DOHH2 (cell line): Measurements from ENCODE around the gene APLF.

ENCODE experiments used
- CTCF ChIP-seq: fragments of 200-600 bp; sonication (generic); IDR thresholded peaks from one replicate; pipeline ENCODE4 v1.5.1; 2014; ENCODE audit warnings: antibody characterized with exemption, mild to moderate bottlenecking, low read depth, low read length; ENCODE audit not compliant: poor library complexity, severe bottlenecking
- EZH2phosphoT487 ChIP-seq: fragments of 200-600 bp; sonication (generic); IDR thresholded peaks from 2 replicates; pipeline ENCODE4 v1.6.1; 2017; ENCODE audit warnings: borderline replicate concordance, mild to moderate bottlenecking, antibody characterized with exemption, low read length, moderate library complexity, mixed read lengths

DNA sequence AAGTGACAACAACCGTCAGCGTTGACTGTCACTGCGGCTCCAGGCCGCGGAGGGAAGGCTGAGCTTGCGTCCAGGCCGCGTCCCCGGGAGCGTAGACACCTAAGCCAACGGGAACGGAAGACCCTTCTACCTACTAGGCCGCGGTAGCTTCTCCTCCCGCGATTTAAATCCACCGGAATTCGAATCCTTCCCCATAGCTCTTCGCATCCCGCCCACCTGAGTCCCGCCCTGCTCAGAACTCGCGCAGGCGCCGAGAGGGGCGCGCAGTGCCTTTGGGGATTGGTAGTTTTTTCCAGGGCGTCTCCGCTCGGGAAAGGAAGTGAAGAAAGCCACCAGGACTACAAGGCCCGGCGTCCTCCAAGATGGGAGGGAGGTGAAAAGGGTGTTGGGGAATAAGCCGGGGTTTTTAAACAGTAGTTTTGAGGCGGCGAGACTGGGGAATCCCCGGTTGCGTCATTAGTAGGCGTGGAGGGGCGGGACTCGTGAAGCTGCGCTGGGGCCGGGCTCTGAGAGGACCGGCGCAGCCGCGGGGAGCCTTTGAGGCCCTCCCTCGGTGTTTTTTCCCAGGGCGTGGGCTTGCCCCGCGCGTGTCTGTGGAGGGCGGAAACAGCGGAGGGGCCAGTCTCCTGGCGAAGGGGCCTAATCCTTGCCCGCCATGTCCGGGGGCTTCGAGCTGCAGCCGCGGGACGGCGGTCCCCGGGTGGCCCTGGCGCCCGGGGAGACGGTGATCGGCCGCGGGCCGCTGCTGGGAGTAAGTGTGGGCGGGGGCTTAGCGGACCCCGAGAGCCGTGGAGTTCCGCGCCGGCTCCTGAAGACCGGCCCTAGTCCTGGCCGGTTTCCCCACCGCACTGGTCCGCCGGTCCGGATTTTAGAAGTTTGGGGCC, at the start of gene APLF, which contains the start of gene FBXO48:
- TF ChIP-seq EZH2phosphoT487 (no peak), CTCF (no peak)
